Measurements from ENCODE around the gene MINK1.
A peak's percentile ranks its signal among the peaks of the same experiment; 100 is the strongest.

MINK1 gene

GRCh38 chr17:4833178-4833940, at the start of gene MINK1:
Gene MINK1, plus strand, starts transcription at chr17:4833340. Its CDS starts 244 bp downstream, at chr17:4833584.
- no peak for TF ChIP-seq GATA1 (IDR thresholded peaks at IDR 0.05; ENCODE audit: low read depth, low read length)
- peak; percentile 80 for TF ChIP-seq POLR2A (IDR thresholded peaks at IDR 0.05; ENCODE audit: low read length)
- DNase-seq: peak; percentile 97 to 98

GRCh38 chr17:4785311-4786105, 47.6 kb upstream of the MINK1 start:
- no peak for TF ChIP-seq GATA1 (IDR thresholded peaks at IDR 0.05; ENCODE audit: low read depth, low read length)
- no peak for TF ChIP-seq POLR2A (IDR thresholded peaks at IDR 0.05; ENCODE audit: low read length)
- DNase-seq: no peak

DNA sequence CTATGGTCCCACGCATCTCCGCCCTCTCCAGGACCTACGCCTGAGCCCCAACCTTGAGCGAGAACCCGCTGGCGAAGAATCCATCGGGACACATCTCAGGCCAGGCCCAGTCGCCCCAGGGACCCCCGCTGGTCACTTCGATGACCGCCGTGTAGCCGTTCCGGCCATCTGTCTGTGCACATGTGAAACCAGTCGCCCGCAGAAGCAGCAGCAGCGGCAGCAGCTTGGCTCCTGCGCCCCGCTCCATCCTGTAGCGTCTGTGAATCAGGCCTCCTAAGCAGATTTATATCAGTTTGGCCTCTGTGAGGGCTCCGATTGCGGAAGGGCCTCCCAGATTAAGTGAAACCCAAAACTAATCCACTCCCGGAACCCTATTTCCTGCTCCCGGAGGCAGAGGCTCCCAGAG, 47.0 kb upstream of the MINK1 start, which contains the start of gene VMO1:
VMO1 (minus strand) TSS at position 259 of the 406 bp plus-strand sequence; CDS start at position 247, 12 bp downstream.
- no peak for DNase-seq
- TF ChIP-seq GATA1 (IDR thresholded peaks at IDR 0.05; ENCODE audit: low read depth, low read length) (no peak), POLR2A (IDR thresholded peaks at IDR 0.05; ENCODE audit: low read length) (no peak)

GRCh38 chr17:4786516-4786915, 46.6 kb upstream of the MINK1 start:
- TF ChIP-seq POLR2A (IDR thresholded peaks at IDR 0.05; ENCODE audit: low read length) (no peak), GATA1 (IDR thresholded peaks at IDR 0.05; ENCODE audit: low read depth, low read length) (no peak)
- no peak for DNase-seq

DNA sequence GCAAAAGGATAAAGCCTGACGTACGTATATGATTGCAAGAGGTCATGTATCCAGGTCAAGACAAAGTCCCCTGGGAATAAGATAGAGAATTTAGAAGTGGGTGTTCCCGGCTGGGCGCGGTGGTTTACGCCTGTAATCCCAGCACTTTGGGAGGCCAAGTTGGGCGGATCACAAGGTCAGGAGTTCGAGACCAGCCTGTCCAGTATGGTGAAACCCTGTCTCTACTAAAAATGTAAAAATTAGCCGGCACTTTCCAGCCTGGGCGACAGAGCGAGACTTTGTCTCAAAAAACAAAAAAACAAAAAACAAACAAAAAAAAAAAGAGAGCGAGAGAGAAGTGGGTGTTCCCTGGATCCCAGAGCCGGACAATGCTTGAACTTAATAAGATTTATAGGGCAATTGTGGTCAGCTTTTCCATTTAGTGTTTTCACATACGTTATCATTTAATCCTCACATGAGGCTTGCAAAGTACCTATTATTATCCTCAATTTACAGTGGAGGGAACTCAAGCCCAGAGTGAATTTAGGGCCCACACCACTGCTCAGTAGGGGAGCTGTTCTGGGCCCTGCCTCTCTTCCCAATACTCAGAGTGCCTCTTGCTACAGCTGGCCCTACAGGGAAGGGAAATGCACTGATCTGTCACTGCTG, 44.9 kb upstream of the MINK1 start:
- no peak for DNase-seq
- TF ChIP-seq GATA1 (IDR thresholded peaks at IDR 0.05; ENCODE audit: low read depth, low read length) (no peak), POLR2A (IDR thresholded peaks at IDR 0.05; ENCODE audit: low read length) (no peak)

GRCh38 chr17:4788807-4789700, 44.1 kb upstream of the MINK1 start, which contains the start of gene GLTPD2:
Gene GLTPD2, plus strand, starts transcription at chr17:4788964. Its CDS starts 48 bp downstream, at chr17:4789012.
- DNase-seq: no peak
- TF ChIP-seq GATA1 (IDR thresholded peaks at IDR 0.05; ENCODE audit: low read depth, low read length) (no peak), POLR2A (IDR thresholded peaks at IDR 0.05; ENCODE audit: low read length) (no peak)

- DNase-seq: no peak
- TF ChIP-seq POLR2A (IDR thresholded peaks at IDR 0.05; ENCODE audit: low read length): no peak
- no peak for TF ChIP-seq GATA1 (IDR thresholded peaks at IDR 0.05; ENCODE audit: low read depth, low read length)
Measured at GRCh38 chr17:4789701-4789950, 43.5 kb upstream of the MINK1 start.

DNA sequence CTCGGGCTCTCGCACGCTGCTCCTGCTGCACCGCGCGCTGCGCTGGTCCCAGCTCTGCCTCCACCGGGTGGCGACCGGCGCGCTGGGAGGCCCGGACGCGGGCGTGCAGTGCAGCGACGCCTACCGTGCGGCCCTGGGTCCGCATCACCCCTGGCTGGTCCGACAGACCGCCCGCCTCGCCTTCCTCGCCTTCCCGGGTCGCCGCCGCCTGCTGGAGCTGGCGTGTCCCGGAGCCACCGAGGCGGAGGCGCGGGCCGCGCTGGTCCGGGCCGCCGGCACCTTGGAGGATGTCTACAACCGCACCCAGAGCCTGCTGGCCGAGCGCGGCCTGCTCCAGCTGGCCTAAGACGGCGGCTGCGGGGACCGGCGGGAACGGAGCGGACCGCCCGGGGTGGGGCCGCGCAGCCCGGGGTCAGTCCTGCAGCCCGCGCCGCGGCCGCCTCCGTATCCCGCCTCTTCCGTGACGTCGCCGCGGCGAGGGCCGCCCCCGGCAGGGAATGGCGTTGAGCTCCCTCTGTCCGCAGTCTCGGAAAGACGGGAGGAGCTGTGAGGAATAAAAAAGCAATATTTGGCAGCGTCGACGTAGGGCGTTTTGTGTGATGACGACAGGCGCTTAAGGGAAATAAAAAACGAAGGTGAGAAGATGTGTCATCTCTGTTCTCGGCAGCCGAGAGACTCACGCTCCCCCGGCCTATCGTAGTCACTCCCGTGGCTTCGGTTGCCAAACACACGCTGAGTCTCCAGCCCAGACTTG, 43.0 kb upstream of the MINK1 start:
- peak; percentile 88 to 93 for DNase-seq
- TF ChIP-seq GATA1 (IDR thresholded peaks at IDR 0.05; ENCODE audit: low read depth, low read length): no peak
- TF ChIP-seq POLR2A (IDR thresholded peaks at IDR 0.05; ENCODE audit: low read length): peak; percentile 70

DNA sequence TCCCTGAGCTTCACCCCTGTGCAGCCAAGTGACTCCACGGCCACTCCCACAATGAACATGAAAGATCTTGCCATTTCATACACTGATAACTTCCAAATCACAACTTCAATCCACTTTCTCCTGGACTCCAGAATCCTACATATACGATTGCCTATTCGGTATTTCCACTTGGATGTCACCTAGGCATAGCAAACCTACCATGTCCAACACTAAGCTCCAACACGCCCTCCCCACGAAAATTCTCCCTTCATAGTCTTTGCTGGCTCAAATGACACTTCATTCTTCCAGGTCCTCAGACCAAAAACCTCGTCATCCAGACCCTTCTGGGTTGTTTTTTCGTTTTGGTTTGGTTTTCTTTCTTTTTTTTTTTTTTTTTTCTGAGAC, 42.4 kb upstream of the MINK1 start:
- DNase-seq: no peak
- TF ChIP-seq GATA1 (IDR thresholded peaks at IDR 0.05; ENCODE audit: low read depth, low read length): no peak
- no peak for TF ChIP-seq POLR2A (IDR thresholded peaks at IDR 0.05; ENCODE audit: low read length)

GRCh38 chr17:4795168-4795567, 38.0 kb upstream of the MINK1 start:
- no peak for DNase-seq
- TF ChIP-seq GATA1 (IDR thresholded peaks at IDR 0.05; ENCODE audit: low read depth, low read length) (no peak), POLR2A (IDR thresholded peaks at IDR 0.05; ENCODE audit: low read length) (no peak)

DNA sequence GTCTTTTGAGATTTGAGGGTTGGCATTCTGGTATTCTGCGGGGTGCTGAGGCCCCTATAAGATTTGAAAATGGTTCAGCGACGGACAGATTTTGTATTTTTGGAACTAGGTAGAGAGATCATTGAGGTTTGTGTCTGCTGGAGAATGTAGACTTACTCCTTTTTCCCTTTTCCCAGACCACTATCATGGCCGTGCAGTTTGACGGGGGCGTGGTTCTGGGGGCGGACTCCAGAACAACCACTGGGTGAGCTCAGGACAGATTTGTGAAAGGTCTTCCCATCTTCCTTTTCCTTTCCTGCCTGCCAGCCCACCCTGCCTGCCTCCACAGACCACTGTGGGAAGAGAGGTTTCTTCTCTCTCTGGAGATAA, 36.6 kb upstream of the MINK1 start:
- peak; percentile 58 to 62 for DNase-seq
- no peak for TF ChIP-seq GATA1 (IDR thresholded peaks at IDR 0.05; ENCODE audit: low read depth, low read length)
- TF ChIP-seq POLR2A (IDR thresholded peaks at IDR 0.05; ENCODE audit: low read length): no peak

DNA sequence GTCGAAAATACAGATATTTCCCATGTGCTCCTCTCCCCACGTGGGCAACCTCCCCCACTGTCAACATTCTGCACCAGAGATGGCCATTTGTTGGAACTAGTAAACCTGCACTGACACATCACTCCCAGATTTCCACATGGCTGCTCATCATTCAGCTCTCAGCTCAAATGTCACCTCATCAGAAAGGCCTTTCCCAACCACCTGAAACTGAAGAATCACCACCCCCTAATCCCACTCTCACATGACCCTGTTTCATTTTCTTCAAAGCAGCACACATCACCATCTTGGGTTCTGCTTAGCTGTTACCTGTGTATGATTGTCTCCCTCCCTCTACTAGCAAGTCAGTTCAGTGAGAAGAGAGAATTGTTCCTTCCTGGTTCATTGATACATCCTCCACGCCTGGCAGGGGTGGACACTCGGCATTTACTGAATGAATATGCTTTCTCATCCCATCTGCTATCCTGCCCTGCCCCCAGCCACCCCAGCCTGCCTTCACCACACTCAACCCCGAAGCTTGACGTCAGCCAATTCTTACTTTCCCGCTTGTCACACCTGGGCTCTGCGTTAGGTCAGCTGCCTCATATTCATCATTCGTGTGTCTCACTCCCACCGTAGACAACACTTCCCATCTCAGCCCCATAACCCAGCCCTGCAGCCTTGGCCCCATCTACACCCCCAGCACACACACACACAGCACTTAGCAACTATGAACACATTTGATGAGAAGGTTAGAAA, 32.5 kb upstream of the MINK1 start:
- DNase-seq: no peak
- TF ChIP-seq POLR2A (IDR thresholded peaks at IDR 0.05; ENCODE audit: low read length) (no peak), GATA1 (IDR thresholded peaks at IDR 0.05; ENCODE audit: low read depth, low read length) (no peak)

Measured in erythroblast (primary cell).